ENCODE results near the gene FBXO7.

GRCh38 chr22:32531931-32532819, 57.6 kb downstream of the FBXO7 start:
- no peak for TF ChIP-seq HINFP (tag; conservative IDR thresholded peaks at IDR 0.05; ENCODE audit: low read depth)
- TF ChIP-seq ZFPM2 (CRISPR knock-in tag; IDR thresholded peaks at IDR 0.05): no peak
